Sigmoid colon (tissue), 4 donors: ENCODE results near the gene FYB1.

Experiments
- EP300 ChIP-seq, 4 donors: sonication (generic); formaldehyde crosslinking; IDR thresholded peaks; one replicate each; pipeline ENCODE4 v1.6.1; 2017; ENCODE audit warnings: antibody characterized with exemption in 4 of 4
- POLR2A ChIP-seq, 2 donors: fragments of 450-650 bp; IDR thresholded peaks; one replicate each; pipeline ENCODE4 v1.6.1; 2016; ENCODE audit warnings: antibody characterized with exemption in 2 of 2, mild to moderate bottlenecking in 2 of 2, moderate library complexity in 2 of 2
- POLR2AphosphoS5 ChIP-seq, 4 donors: sonication (generic); formaldehyde crosslinking; IDR thresholded peaks; one replicate each; pipeline ENCODE4 v1.6.1; 2017; ENCODE audit warnings: antibody characterized with exemption in 4 of 4
- TF ChIP-seq, protein P1 (sequence below), 4 experiments: fragments of 450-650 bp in 3 of 4; fragments of 200-600 bp in 1 of 4; IDR thresholded peaks; one replicate each; pipeline ENCODE4 v1.5.1; 2016 to 2019; ENCODE audit warnings: antibody characterized with exemption in 4 of 4, mild to moderate bottlenecking in 3 of 4, moderate library complexity in 2 of 4

DNA sequence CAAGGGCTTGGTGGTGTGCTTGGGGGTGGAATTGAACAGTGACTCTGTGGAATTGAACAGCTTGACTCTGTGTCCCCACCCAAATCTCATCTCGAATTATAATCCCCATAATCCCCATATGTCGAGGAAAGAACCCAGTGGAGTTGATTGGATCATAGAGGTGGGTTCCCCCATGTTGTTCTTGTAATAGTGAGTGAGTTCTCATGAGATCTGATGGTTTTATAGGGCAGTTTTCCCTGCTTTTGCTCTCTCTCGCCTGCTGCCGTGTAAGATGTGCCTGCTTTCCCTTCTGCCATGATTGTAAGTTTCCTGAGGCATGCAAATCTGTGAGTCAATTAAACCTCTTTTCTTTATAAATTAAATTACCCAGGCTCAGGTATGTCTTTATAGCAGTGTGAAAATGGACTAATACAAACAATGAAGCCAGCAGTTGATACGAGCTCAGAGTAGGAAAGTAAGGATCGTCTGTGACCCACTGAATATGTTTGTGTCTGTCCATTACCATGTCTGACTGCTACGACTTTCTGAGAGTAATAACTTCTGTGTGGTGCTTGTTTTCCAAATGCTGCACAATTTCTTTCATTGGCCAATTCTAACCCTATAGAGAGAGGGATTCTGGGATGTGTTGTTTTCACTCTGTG is 127.3 kb downstream of the FYB1 start:
- TF ChIP-seq, protein P1, sequence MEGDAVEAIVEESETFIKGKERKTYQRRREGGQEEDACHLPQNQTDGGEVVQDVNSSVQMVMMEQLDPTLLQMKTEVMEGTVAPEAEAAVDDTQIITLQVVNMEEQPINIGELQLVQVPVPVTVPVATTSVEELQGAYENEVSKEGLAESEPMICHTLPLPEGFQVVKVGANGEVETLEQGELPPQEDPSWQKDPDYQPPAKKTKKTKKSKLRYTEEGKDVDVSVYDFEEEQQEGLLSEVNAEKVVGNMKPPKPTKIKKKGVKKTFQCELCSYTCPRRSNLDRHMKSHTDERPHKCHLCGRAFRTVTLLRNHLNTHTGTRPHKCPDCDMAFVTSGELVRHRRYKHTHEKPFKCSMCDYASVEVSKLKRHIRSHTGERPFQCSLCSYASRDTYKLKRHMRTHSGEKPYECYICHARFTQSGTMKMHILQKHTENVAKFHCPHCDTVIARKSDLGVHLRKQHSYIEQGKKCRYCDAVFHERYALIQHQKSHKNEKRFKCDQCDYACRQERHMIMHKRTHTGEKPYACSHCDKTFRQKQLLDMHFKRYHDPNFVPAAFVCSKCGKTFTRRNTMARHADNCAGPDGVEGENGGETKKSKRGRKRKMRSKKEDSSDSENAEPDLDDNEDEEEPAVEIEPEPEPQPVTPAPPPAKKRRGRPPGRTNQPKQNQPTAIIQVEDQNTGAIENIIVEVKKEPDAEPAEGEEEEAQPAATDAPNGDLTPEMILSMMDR (IDR thresholded peaks at IDR 0.05), result no peak
- TF ChIP-seq POLR2AphosphoS5 (IDR thresholded peaks at IDR 0.05) (no peak), POLR2A (IDR thresholded peaks at IDR 0.05) (no peak), EP300 (IDR thresholded peaks at IDR 0.05) (no peak)
